Esophagus muscularis mucosa (tissue), 4 donors: ENCODE data around the gene RNF183. TPM values are rescaled to one million over a fixed set of nuclear protein-coding genes. Genes with fewer than 3 reads are reported as not detected.

ENCODE experiments used
- DNase-seq: peaks from one replicate; pipeline ENCODE4 v3.0.0-alpha.2; 2017; ENCODE audit errors: extremely low spot score
- H3K27ac ChIP-seq, 4 donors: fragments of 200-600 bp; sonication (generic); replicated peaks in 1 of 4; 1 replicate in 3 of 4; 2 replicates in 1 of 4; pipeline ENCODE4 v1.5.1; 2016 to 2019; ENCODE audit warnings: mild to moderate bottlenecking in 1 of 4
- H3K27me3 ChIP-seq, 4 donors: fragments of 200-600 bp; sonication (generic); one replicate each; pipeline versions ENCODE4 v1.5.1 to v1.6.0; 2016 to 2019
- H3K36me3 ChIP-seq, 4 donors: fragments of 200-600 bp; sonication (generic); one replicate each; pipeline ENCODE4 v1.5.1; 2016 to 2019
- H3K4me1 ChIP-seq, 4 donors: fragments of 200-600 bp; sonication (generic); one replicate each; pipeline ENCODE4 v1.5.1; 2016 to 2019
- H3K4me3 ChIP-seq, 4 donors: fragments of 200-600 bp; sonication (generic); 1 replicate in 2 of 4; 2 replicates in 2 of 4; pipeline ENCODE4 v1.5.1; 2016 to 2019; ENCODE audit warnings: mild to moderate bottlenecking in 4 of 4, moderate library complexity in 1 of 4
- H3K9me3 ChIP-seq, 4 donors: fragments of 200-600 bp; sonication (generic); 1 replicate in 3 of 4; 2 replicates in 1 of 4; pipeline ENCODE4 v1.5.1; 2016 to 2019
- CTCF ChIP-seq, 3 experiments: fragments of 200-600 bp in 2 of 3; fragments of 450-650 bp in 1 of 3; sonication (generic) in 2 of 3; IDR thresholded peaks; one replicate each; pipeline ENCODE4 v1.5.1; 2017 to 2019; ENCODE audit warnings: antibody characterized with exemption in 3 of 3, mild to moderate bottlenecking in 2 of 3, moderate library complexity in 1 of 3
- EP300 ChIP-seq: sonication (generic); formaldehyde crosslinking; IDR thresholded peaks from one replicate; pipeline ENCODE4 v1.6.1; 2017; ENCODE audit warnings: antibody characterized with exemption
- POLR2A ChIP-seq: fragments of 450-650 bp; IDR thresholded peaks from one replicate; pipeline ENCODE4 v1.6.1; 2017; ENCODE audit warnings: antibody characterized with exemption, moderate library complexity, mild to moderate bottlenecking, low read depth
- POLR2AphosphoS5 ChIP-seq, 2 donors: sonication (generic); formaldehyde crosslinking; IDR thresholded peaks; one replicate each; pipeline ENCODE4 v1.6.1; 2017; ENCODE audit warnings: antibody characterized with exemption in 2 of 2
- intact Hi-C: fragments of 100-400 bp; cut with DNase I; formaldehyde crosslinking; loops from one replicate; pipeline ENCODE4 v1.15.1; 2023
- total RNA-seq, 4 donors: library from RNA; depleted of rRNA; stranded (reverse); fragments of >200 nt; gene quantifications; one replicate each; pipeline versions ENCODE4 v1.1.0 to v1.2.1, GENCODE V29; 2016

The RNF183 gene
- total RNA-seq, 4 donors from 2014 or later: not detected

- Histone ChIP-seq H3K4me1 (no peaks in the 10 kb centered on the region), H3K9me3 (no peaks in the 10 kb centered on the region), H3K36me3 (no peaks in the 10 kb centered on the region), H3K27me3 (no peaks in the 10 kb centered on the region), H3K4me3 (no peak overlapping the region), H3K27ac (no peak overlapping the region)
- TF ChIP-seq POLR2AphosphoS5 (IDR thresholded peaks at IDR 0.05) (no peak), EP300 (no peak), POLR2A (no peak), CTCF (IDR thresholded peaks at IDR 0.05) (no peak)
- intact Hi-C loops: no loop called here
- DNase-seq: no peak
Measured at GRCh38 chr9:113247640-113248039, 55.5 kb downstream of the RNF183 start.

Other genes starting within 250 kb of the RNF183 start
- gene ZFP37, start 246.7 kb downstream of the RNF183 start, total RNA-seq: 1 to 10 TPM; 2.1 to 3.2 (median 2.4) TPM
- 10 to 100 TPM; 11.6 to 19.4 (median 15.8) TPM for gene SLC31A2, start 152.4 kb downstream of the RNF183 start, total RNA-seq
- gene FKBP15, start 82.1 kb downstream of the RNF183 start, total RNA-seq: 10 to 100 TPM; 18.1 to 23.0 (median 20.6) TPM
- gene SLC31A1, start 81.8 kb downstream of the RNF183 start, total RNA-seq: 10 to 100 TPM in 1 of 4 donors, 1 to 10 TPM in 3; 8.3 to 10.8 (median 8.9) TPM
- 10 to 100 TPM; 41.5 to 77.2 (median 48.5) TPM for gene CDC26, start 27.8 kb downstream of the RNF183 start, total RNA-seq
- gene PRPF4, start 27.7 kb downstream of the RNF183 start, total RNA-seq: 10 to 100 TPM; 12.0 to 18.1 (median 16.3) TPM
- 1 to 10 TPM; 1.3 to 2.8 (median 2.1) TPM for gene WDR31, start 36.9 kb upstream of the RNF183 start, total RNA-seq
- gene BSPRY, start 46.2 kb upstream of the RNF183 start, total RNA-seq: under 1 TPM; 0.52 to 0.99 (median 0.70) TPM
- gene HDHD3, start 73.6 kb upstream of the RNF183 start, total RNA-seq: 10 to 100 TPM in 3 of 4 donors, 1 to 10 TPM in 1; 9.1 to 30.2 (median 22.8) TPM
- gene ALAD, start 97.9 kb upstream of the RNF183 start, total RNA-seq: 10 to 100 TPM; 18.2 to 31.1 (median 28.6) TPM
- gene POLE3, start 107.3 kb upstream of the RNF183 start, total RNA-seq: 10 to 100 TPM; 25.7 to 42.6 (median 32.8) TPM
- gene C9orf43, start 107.4 kb upstream of the RNF183 start, total RNA-seq: 1 to 10 TPM in 1 of 4 donors, under 1 TPM in 1, not detected in 2; 0.17 to 1.8 TPM
- 100 to 1,000 TPM in 1 of 4 donors, 10 to 100 TPM in 3; 37.3 to 121 (median 68.5) TPM for gene RGS3, start 160.4 kb upstream of the RNF183 start, total RNA-seq